ENCODE results near the gene ARHGAP45. TPM values are rescaled to one million over a fixed set of nuclear protein-coding genes. Genes with fewer than 3 reads are reported as not detected.

ARHGAP45 gene
- total RNA-seq, 4 donors from 2014 or later = 9.5 to 29.8 (median 14.6) TPM

GRCh38 chr19:1109032-1109551 lies 42.1 kb downstream of the ARHGAP45 start:
- ATAC-seq = no peak
- no peak overlapping the region for H3K4me3 ChIP-seq
- no peaks in the 10 kb centered on the region for H3K27me3 ChIP-seq
- H3K36me3 ChIP-seq = peaks cover 0 to 82% of the 10 kb centered on the region in 2 donors
- H3K4me1 ChIP-seq = peaks cover 0 to 59% (median 31%) of the 10 kb centered on the region in 3 donors
- H3K9me3 ChIP-seq = no peaks in the 10 kb centered on the region
- no CpG with 5 or more reads among the region's 48 CpGs for WGBS, 2 donors (ENCODE audit: low coverage in 1 of 2)
- TF ChIP-seq CTCF (IDR thresholded peaks at IDR 0.05) = no peak
- TF ChIP-seq POLR2AphosphoS5 (IDR thresholded peaks at IDR 0.05) = no peak
- TF ChIP-seq POLR2A (IDR thresholded peaks at IDR 0.05) = no peak
- no peak for TF ChIP-seq EP300 (IDR thresholded peaks at IDR 0.05)
- no peak overlapping the region for H3K27ac ChIP-seq

GRCh38 chr19:1109697-1110671 lies 43.0 kb downstream of the ARHGAP45 start:
- TF ChIP-seq POLR2A (IDR thresholded peaks at IDR 0.05) = no peak
- TF ChIP-seq POLR2AphosphoS5 (IDR thresholded peaks at IDR 0.05) = peak; percentile 23

DNA sequence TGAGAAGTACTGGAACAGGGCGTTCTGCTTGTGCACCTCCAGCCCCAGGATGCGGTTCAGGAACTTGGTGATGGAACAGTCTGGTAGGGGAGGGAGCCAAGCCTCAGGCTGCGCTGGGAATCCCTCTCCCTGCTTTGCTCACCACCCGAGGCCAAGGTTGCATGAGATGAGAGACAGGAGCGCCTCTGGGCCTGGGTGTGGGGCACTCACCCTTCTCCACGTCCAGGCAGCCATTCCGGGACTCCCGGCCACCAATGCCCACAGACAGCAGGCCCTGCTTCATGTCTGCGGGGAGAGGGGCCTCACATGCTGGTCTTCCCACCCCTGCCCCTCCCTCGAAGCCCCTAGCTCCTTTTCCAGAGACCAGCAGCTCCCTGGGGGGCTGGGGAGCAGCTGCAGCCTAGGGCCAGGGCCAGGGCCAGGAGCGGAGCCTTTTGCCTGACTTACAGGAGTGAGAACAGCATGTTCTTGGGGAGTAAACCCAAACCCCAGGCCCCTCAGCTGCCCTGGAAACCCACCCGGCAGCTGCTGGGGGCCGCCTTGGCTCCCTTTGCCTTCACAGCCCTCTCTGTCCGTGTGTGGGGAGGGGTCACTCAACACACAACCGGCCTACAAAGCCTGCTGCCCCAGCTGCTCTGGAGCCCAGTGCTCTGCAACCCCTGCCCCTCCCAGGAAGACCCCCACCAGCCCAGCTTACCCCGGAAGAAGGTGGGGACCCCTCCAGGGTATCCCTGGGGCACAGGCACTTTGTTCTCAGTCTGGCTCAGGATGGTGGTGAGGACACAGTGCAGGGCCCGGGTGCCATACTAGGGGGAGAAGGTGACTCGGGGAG lies 44.1 kb downstream of the ARHGAP45 start:
- Histone ChIP-seq H3K4me3 (no peak overlapping the region), H3K9me3 (no peaks in the 10 kb centered on the region), H3K36me3 (peaks cover 0 to 95% of the 10 kb centered on the region in 2 donors), H3K27me3 (no peaks in the 10 kb centered on the region), H3K27ac (peak overlapping the region in 3 of 4 donors; percentile 77 to 84 (median 78)), H3K4me1 (peaks cover 0 to 48% (median 21%) of the 10 kb centered on the region in 3 donors)
- WGBS, 2 donors (ENCODE audit: low coverage in 1 of 2) = 39 to 79% methylated on average over 3 to 6 of the region's 18 CpGs
- ATAC-seq = no peak
- TF ChIP-seq EP300 (IDR thresholded peaks at IDR 0.05) (no peak), POLR2AphosphoS5 (IDR thresholded peaks at IDR 0.05) (no peak), POLR2A (IDR thresholded peaks at IDR 0.05) (no peak), CTCF (IDR thresholded peaks at IDR 0.05) (no peak)

More at GRCh38 chr19:1109697-1110671, 43.0 kb downstream of the ARHGAP45 start:
- no peaks in the 10 kb centered on the region for H3K9me3 ChIP-seq
- H3K4me3 ChIP-seq = no peak overlapping the region
- H3K27ac ChIP-seq = no peak overlapping the region
- no peaks in the 10 kb centered on the region for H3K27me3 ChIP-seq
- H3K4me1 ChIP-seq = peaks cover 0 to 58% (median 31%) of the 10 kb centered on the region in 3 donors
- WGBS, 2 donors (ENCODE audit: low coverage in 1 of 2) = 92% methylated on average over 10 of the region's 54 CpGs; no CpG with 5 or more reads in 1 of the 2 donors
- no peak for ATAC-seq
- peaks cover 0 to 91% of the 10 kb centered on the region in 2 donors for H3K36me3 ChIP-seq

DNA sequence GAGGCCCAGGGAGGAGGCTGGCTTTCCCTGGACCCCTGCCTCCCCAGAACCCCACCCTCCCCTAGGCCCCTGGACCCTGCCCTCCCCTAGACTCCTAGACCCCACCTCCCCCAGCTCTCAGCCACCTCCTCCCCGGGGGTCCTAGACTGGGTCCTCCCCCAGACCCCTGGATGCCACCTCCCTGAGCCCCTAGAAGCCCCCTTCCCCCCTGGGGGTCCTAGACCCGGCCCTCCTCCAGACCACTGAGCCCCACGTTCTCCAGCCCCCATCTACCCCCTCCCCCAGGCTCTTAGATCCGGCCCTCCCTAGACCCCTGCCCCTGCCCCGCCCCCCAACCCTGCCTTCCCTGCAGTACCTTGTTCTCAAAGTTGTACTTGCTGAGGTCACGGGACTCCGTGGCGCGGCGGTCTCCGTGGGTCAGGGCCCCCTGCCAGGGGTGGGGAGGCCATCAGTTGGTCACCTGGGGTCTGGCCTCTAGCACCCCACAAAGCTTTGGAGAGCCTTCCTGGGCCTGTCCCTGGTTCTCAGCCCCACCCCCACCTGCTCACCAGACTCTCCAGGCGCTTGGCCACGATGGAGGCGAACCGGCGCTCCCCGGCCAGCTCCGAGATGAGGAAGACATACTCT lies 44.8 kb downstream of the ARHGAP45 start:
- no peak for ATAC-seq
- no CpG with 5 or more reads among the region's 18 CpGs for WGBS, 2 donors (ENCODE audit: low coverage in 1 of 2)
- H3K27ac ChIP-seq = peak overlapping the region in 3 of 4 donors; percentile 77 to 84 (median 78)
- H3K4me1 ChIP-seq = peaks cover 0 to 41% (median 17%) of the 10 kb centered on the region in 3 donors
- no peak overlapping the region for H3K4me3 ChIP-seq
- H3K9me3 ChIP-seq = no peaks in the 10 kb centered on the region
- peaks cover 0 to 95% of the 10 kb centered on the region in 2 donors for H3K36me3 ChIP-seq
- H3K27me3 ChIP-seq = no peaks in the 10 kb centered on the region
- TF ChIP-seq POLR2A (IDR thresholded peaks at IDR 0.05) (no peak), CTCF (IDR thresholded peaks at IDR 0.05) (no peak), EP300 (IDR thresholded peaks at IDR 0.05) (no peak)

Data from gastroesophageal sphincter (tissue), 4 donors.